ENCODE data around the gene ACOT6. TPM values are rescaled to one million over a fixed set of nuclear protein-coding genes. Genes with fewer than 3 reads are reported as not detected.
A peak's percentile ranks its signal among the peaks of the same experiment; 100 is the strongest.
"Not testable (repeated sequence)": the region's sequence is repeated elsewhere in the genome, so short reads cannot be mapped to it uniquely, and the experiment has no call there.

The ACOT6 gene, protein sequence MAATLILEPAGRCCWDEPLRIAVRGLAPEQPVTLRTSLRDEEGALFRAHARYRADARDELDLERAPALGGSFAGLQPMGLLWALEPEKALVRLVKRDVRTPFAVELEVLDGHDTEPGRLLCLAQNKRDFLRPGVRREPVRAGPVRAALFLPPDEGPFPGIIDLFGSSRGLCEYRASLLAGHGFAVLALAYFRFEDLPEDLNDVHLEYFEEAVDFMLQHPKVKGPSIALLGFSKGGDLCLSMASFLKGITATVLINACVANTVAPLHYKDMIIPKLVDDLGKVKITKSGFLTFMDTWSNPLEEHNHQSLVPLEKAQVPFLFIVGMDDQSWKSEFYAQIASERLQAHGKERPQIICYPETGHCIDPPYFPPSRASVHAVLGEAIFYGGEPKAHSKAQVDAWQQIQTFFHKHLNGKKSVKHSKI
- total RNA-seq (2014; rRNA removed; shearing (Covaris generic)), result not detected in 2 replicates

DNA sequence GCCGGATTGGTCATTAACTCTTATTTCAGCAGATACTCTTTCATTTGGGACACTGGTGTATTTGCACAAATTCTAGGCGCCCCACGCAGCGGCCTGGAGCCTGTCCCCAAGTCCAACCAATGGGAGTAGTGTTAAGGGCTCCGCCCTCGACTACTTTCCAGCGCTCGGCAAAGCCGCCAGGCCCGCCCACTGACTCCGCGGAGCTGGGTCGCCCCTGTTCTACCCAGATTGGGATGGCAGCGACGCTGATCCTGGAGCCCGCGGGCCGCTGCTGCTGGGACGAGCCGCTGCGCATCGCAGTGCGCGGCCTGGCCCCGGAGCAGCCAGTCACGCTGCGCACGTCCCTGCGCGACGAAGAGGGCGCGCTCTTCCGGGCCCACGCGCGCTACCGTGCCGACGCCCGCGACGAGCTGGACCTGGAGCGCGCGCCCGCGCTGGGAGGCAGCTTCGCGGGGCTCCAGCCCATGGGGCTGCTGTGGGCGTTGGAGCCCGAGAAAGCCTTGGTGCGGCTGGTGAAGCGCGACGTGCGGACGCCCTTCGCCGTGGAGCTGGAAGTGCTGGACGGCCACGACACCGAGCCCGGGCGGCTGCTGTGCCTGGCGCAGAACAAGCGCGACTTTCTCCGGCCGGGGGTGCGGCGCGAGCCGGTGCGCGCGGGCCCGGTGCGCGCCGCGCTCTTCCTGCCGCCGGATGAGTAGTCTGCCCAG, at the start of gene ACOT6:
Gene ACOT6 (plus strand): TSS at position 179 of the 707 bp plus-strand sequence. CDS start 55 bp downstream, at position 234.
- DNase-seq (ENCODE audit: low read depth), result peak; percentile 70

GRCh38 chr14:73562696-73563095, 49.6 kb upstream of the ACOT6 start:
- peak; percentile 11 for DNase-seq (ENCODE audit: low read depth)

GRCh38 chr14:73566431-73566830, 45.9 kb upstream of the ACOT6 start:
- DNase-seq (ENCODE audit: low read depth), result not testable (repeated sequence)

- DNase-seq (ENCODE audit: low read depth), result not testable (repeated sequence)
Measured at GRCh38 chr14:73566935-73567334, 45.4 kb upstream of the ACOT6 start.

- DNase-seq (ENCODE audit: low read depth), result no peak
Measured at GRCh38 chr14:73567358-73567757, 45.0 kb upstream of the ACOT6 start.

DNA sequence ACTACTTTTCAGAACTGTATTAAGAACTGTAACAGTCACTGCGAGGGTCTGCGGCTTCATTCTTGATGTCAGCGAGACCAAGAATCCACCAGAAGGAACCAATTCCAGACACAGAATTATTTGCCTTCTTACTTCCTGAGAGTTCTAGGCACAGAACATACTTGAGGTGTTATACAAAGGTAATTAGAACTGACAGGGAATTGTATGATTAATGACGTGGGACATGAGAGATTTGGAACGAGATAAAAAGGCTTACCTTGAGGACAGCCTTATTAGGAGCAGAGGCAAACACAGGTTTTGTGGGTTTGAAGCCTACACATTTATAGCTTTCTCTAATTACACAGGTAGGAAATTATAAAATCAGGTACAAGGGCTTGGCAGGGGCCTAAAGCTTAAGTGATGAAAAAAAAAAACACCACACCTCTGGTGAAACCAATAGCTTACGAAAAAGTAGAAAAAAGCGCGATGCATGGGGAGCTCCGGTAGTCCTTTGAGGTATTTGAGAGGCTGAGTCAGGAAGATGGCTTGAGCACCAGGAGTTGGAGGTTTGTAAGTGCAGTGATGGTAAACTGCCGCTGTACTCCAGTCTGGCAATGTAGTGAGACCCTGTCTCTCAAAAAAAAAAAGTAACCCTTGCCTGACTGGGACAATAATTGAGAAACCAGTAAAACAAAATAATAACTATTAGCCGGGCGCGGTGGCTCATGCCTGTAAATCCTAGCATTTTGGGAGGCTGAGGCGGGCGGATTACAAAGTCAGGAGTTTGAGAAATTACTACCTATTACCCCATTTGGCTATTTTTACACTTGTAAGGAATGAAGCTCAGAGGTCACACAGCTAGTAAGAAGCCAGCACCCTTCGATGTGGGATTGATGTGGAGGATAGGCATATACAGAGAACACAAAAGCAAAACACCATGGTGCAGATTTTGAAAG, 44.1 kb upstream of the ACOT6 start:
- peak; percentile 15 for DNase-seq (ENCODE audit: low read depth)

DNA sequence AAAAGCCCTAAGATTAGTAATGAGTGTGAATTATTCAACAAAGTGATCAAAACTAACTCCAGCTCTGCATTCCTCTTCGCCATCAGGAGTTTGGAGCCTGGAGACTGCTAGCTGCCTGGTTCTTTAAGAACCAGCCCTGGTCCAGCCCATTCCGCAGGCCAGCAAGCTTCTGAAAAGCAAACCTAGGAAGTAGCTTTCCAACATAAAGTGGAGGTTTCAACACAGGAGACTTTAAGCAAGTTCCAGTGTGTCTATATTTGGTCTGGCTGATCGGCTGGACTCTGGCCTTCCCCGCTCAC, 43.5 kb upstream of the ACOT6 start:
- DNase-seq (ENCODE audit: low read depth), result not testable (repeated sequence)

DNA sequence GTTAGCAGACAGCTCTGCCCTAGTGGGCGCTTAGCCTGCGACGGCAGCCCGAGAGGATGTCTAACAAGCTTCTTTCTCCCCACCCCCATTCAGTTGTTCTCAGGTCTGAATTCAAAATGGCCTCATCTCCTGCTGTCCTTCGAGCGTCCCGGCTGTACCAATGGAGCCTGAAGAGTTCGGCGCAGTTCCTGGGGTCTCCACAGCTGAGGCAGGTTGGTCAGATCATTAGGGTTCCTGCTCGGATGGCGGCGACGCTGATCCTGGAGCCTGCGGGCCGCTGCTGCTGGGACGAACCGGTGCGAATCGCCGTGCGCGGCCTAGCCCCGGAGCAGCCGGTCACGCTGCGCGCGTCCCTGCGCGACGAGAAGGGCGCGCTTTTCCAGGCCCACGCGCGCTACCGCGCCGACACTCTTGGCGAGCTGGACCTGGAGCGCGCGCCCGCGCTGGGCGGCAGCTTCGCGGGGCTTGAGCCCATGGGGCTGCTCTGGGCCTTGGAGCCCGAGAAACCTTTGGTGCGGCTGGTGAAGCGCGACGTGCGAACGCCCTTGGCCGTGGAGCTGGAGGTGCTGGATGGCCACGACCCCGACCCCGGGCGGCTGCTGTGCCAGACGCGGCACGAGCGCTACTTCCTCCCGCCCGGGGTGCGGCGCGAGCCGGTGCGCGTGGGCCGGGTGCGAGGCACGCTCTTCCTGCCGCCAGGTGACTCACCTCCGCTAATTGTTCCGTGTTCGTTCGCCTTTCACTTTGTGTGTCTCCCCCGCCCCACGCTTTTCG, 42.9 kb upstream of the ACOT6 start, which contains the start of gene ACOT2:
Gene ACOT2 (plus strand): TSS at position 29 of the 774 bp plus-strand sequence. CDS start 28 bp downstream, at position 57.
- peak; percentile 86 for DNase-seq (ENCODE audit: low read depth)

GRCh38 chr14:73570913-73571312, 41.4 kb upstream of the ACOT6 start:
- DNase-seq (ENCODE audit: low read depth), result peak; percentile 36

GRCh38 chr14:73573034-73573433, 39.3 kb upstream of the ACOT6 start:
- DNase-seq (ENCODE audit: low read depth), result not testable (repeated sequence)

DNA sequence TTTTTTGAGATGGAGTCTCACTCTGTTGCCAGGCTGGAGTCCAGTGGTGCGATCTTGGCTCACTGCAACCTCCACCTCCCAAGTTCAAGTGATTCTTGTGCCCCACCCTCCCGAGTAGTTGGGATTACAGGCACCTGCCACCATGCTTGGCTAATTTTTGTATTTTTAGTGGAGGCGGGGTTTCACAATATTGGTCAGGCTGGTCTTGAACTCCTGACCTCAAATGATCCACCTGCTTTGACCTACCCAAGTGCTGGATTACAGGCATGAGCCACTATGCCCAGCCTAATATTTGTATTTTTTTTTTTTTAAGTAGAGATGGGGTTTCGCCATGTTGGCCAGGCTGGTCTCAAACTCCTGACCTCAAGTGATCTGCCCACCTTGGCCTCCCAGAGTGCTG, 38.6 kb upstream of the ACOT6 start:
- DNase-seq (ENCODE audit: low read depth), result not testable (repeated sequence)

- DNase-seq (ENCODE audit: low read depth), result not testable (repeated sequence)
Measured at GRCh38 chr14:73574251-73574650, 38.1 kb upstream of the ACOT6 start.

DNA sequence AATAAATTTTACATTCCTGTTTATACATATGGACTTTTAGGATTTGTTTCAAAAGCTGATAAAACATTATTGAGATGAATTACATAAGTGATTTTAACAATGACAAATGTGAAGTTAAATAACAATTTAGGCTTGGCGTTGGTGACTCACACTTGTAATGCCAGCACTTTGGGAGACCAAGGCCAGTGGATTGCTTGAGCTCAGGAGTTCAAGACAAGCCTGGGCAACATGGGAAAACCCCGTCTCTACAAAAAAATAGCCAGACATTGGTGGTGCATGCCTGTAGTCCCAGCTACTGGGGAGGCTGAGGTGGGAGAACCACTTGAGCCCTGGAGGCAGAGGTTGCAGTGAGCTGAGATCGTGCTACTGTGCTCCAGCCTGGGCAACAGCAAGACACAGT, 35.9 kb upstream of the ACOT6 start:
- peak; percentile 60 for DNase-seq (ENCODE audit: low read depth)

GRCh38 chr14:73577214-73577613, 35.1 kb upstream of the ACOT6 start:
- not testable (repeated sequence) for DNase-seq (ENCODE audit: low read depth)

GRCh38 chr14:73582102-73582979, 30.0 kb upstream of the ACOT6 start:
- DNase-seq (ENCODE audit: low read depth), result not testable (repeated sequence)

GRCh38 chr14:73588695-73589094, 23.6 kb upstream of the ACOT6 start:
- no peak for DNase-seq (ENCODE audit: low read depth)

DNA sequence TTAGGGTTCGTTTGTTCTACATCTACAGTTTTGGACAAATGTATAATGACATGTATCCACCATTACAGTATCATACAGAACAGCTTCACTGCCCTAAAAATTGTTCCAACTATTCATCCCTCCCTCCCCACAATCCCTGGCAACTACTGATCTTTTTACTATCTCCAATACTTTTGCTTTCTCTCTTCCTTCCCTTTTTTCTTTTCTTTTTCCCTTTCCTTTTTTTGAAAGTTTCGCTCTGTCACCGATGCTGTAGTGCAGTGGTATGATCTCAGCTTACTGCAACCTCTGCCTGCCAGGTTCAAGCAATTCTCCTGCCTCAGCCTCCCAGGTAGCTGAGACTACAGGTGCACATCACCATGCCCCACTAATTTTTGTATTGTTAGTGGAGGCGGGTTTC, 23.2 kb upstream of the ACOT6 start:
- no peak for DNase-seq (ENCODE audit: low read depth)

DNA sequence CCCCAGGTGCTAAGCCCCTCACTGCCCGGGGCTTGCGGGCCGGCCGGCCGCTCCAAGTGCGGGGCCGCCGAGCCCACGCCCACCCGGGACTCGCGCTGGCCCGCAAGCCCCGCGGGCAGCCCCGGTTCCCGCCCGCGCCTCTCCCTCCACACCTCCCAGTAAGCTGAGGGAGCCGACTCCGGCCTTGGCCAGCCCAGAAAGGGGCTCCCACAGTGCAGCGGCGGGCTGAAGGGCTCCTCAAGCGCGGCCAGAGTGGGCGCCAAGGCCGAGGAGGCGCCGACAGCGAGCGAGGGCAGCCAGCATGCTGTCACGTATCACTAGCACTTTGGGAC, 21.7 kb upstream of the ACOT6 start:
- not testable (repeated sequence) for DNase-seq (ENCODE audit: low read depth)

GRCh38 chr14:73591690-73592449, 20.4 kb upstream of the ACOT6 start, which contains the start of gene ACOT4:
TSS of gene ACOT4 (plus strand) at chr14:73591873. CDS start at chr14:73591960, 87 bp downstream.
- DNase-seq (ENCODE audit: low read depth), result no peak
